Endothelial cell of umbilical vein (primary cell): Measurements from ENCODE around the gene SBK3. TPM values are rescaled to one million over a fixed set of nuclear protein-coding genes. Genes with fewer than 3 reads are reported as not detected.

Source experiments
- BruUV-seq: library from RNA; stranded (reverse); fragments of 400-500 nt; replicated peaks from 2 replicates; lab custom pipeline; 2021; lab: Mats Ljungman, UMichigan
- CTCF ChIA-PET: fragments of 300-600, 350-600 bp; sonication (Branson Sonifier 250); formaldehyde crosslinking; loops from one replicate; lab custom pipeline; 2021; ENCODE audit warnings: antibody characterized with exemption, inconsistent platforms; lab: Charles Lee
- POLR2A ChIA-PET: fragments of 300-600, 350-600 bp; sonication (Branson Sonifier 250); formaldehyde crosslinking; loops from one replicate; lab custom pipeline; 2021; ENCODE audit warnings: antibody characterized with exemption, inconsistent platforms; lab: Charles Lee
- DNase-seq: peaks from one replicate; pipeline ENCODE4 v3.0.0-alpha.2; 2011; ENCODE audit warnings: low read depth, low spot score
- FAIRE-seq: peaks from 2 replicates; lab custom pipeline; 2011; peaks lifted over from hg19 to GRCh38; lab: Jason Lieb, UNC
- H2AFZ ChIP-seq: 2 replicates; pipeline ENCODE4 v1.6.0; 2012; ENCODE audit warnings: low read depth, low read length, control low read depth, inconsistent platforms
- H3K27ac ChIP-seq: 2 replicates; pipeline ENCODE4 v1.5.1; 2011; ENCODE audit warnings: low read depth, mild to moderate bottlenecking, control low read depth, low read length, moderate library complexity; ENCODE audit not compliant: insufficient read depth
- H3K27me3 ChIP-seq, 2 experiments: 2 replicates each; pipeline versions ENCODE4 v1.6.0 to v1.6.1; 2011; ENCODE audit warnings: low read length in 2 of 2, mixed read lengths in 1 of 2; ENCODE audit not compliant: control insufficient read depth in 2 of 2, insufficient read depth in 2 of 2
- H3K36me3 ChIP-seq, 2 experiments: 2 replicates in 1 of 2; 3 replicates in 1 of 2; pipeline ENCODE4 v1.5.1; 2011; ENCODE audit warnings: low read length in 2 of 2, mild to moderate bottlenecking in 1 of 2, moderate library complexity in 1 of 2; ENCODE audit not compliant: control insufficient read depth in 2 of 2, insufficient read depth in 2 of 2; ENCODE audit errors: extremely low read depth in 1 of 2
- H3K4me1 ChIP-seq: 3 replicates; pipeline ENCODE4 v1.5.1; 2011; ENCODE audit warnings: mild to moderate bottlenecking, low read length; ENCODE audit not compliant: control insufficient read depth, insufficient read depth; ENCODE audit errors: extremely low read depth
- H3K4me2 ChIP-seq: 2 replicates; pipeline ENCODE4 v1.6.1; 2011; ENCODE audit warnings: low read length, control low read depth, mixed read lengths; ENCODE audit not compliant: insufficient read depth
- H3K4me3 ChIP-seq, 3 experiments: fragments of 200-600 bp in 1 of 3; sonication (generic), shearing (Covaris generic) in 1 of 3; replicated peaks in 1 of 3; 2 replicates each; pipeline ENCODE4 v1.5.1; 2011 to 2016; ENCODE audit warnings: control low read depth in 3 of 3, low read length in 3 of 3, mild to moderate bottlenecking in 2 of 3, inconsistent platforms in 1 of 3, low read depth in 1 of 3, moderate library complexity in 1 of 3; ENCODE audit not compliant: insufficient read depth in 1 of 3
- H3K79me2 ChIP-seq: 2 replicates; pipeline ENCODE4 v1.6.0; 2012; ENCODE audit warnings: low read length, inconsistent platforms; ENCODE audit not compliant: control insufficient read depth, insufficient read depth
- H3K9ac ChIP-seq: replicated peaks from 2 replicates; pipeline ENCODE3; 2011; ENCODE audit warnings: low read length, control low read depth; ENCODE audit not compliant: insufficient read depth; ENCODE audit errors: extremely low read depth
- H3K9me1 ChIP-seq: replicated peaks from 3 replicates; pipeline ENCODE4 v1.6.0; 2011; ENCODE audit warnings: mild to moderate bottlenecking, low read length; ENCODE audit not compliant: control insufficient read depth, insufficient read depth; ENCODE audit errors: extremely low read depth
- H3K9me3 ChIP-seq: replicated peaks from 2 replicates; pipeline ENCODE4 v1.5.1; 2012; ENCODE audit warnings: low read length, inconsistent platforms; ENCODE audit not compliant: control insufficient read depth, insufficient read depth
- H4K20me1 ChIP-seq: replicated peaks from 2 replicates; pipeline ENCODE3; 2011; ENCODE audit warnings: mild to moderate bottlenecking, low read length; ENCODE audit not compliant: control insufficient read depth, insufficient read depth; ENCODE audit errors: extremely low read depth
- CTCF ChIP-seq, 2 donors: IDR thresholded peaks; 1 replicate in 1 of 2; 2 replicates in 1 of 2; pipeline ENCODE4 v1.5.1; 2011; ENCODE audit warnings: low read length in 2 of 2, mild to moderate bottlenecking in 2 of 2, moderate library complexity in 2 of 2, control low read depth in 1 of 2, inconsistent platforms in 1 of 2, low read depth in 1 of 2; ENCODE audit not compliant: insufficient read depth in 1 of 2; ENCODE audit errors: extremely low read depth in 1 of 2
- EZH2 ChIP-seq: IDR thresholded peaks from 2 replicates; pipeline ENCODE4 v1.6.1; 2012; ENCODE audit warnings: borderline replicate concordance, low read depth, mild to moderate bottlenecking, moderate library complexity, low read length, inconsistent platforms; ENCODE audit not compliant: severe bottlenecking
- FOS ChIP-seq: IDR thresholded peaks from 2 replicates; pipeline ENCODE4 v1.6.1; 2011; ENCODE audit warnings: mild to moderate bottlenecking, low read length, moderate library complexity, borderline replicate concordance; ENCODE audit not compliant: insufficient read depth
- GATA2 ChIP-seq: IDR thresholded peaks from 2 replicates; pipeline ENCODE4 v1.7.0; 2011; ENCODE audit warnings: low read depth, mild to moderate bottlenecking, moderate library complexity, mixed read lengths, low read length; ENCODE audit not compliant: insufficient read length, insufficient read depth
- JUN ChIP-seq: IDR thresholded peaks from 2 replicates; pipeline ENCODE4 v1.6.1; 2011; ENCODE audit warnings: borderline replicate concordance, low read depth; ENCODE audit not compliant: insufficient read length, insufficient read depth
- MYC ChIP-seq: IDR thresholded peaks from one replicate; pipeline ENCODE4 v1.6.1; 2011; ENCODE audit warnings: mild to moderate bottlenecking, low read depth, low read length
- POLR2A ChIP-seq: IDR thresholded peaks from 2 replicates; pipeline ENCODE4 v1.6.1; 2012; ENCODE audit warnings: low read depth, mild to moderate bottlenecking, control low read depth, low read length
- POLR2AphosphoS5 ChIP-seq: IDR thresholded peaks from 2 replicates; pipeline ENCODE4 v1.6.1; 2012; ENCODE audit warnings: low read depth, mild to moderate bottlenecking, control low read depth, low read length, moderate library complexity; ENCODE audit not compliant: insufficient read depth
- dilution Hi-C: fragments of 300-500 bp; cut with MboI; formaldehyde crosslinking; loops from one replicate; pipeline ENCODE4 v1.15.0; 2019; ENCODE audit warnings: low sequenced_read_pairs; ENCODE audit not compliant: extremely low pct_ligation_motif_present
- intact Hi-C: fragments of 100-400 bp; cut with micrococcal nuclease; formaldehyde crosslinking; loops from one replicate; pipeline ENCODE4 v1.10.0; 2022
- polyA plus RNA-seq, 4 experiments: library from polyadenylated mRNA; depleted of rRNA in 3 of 4; stranded (reverse) in 3 of 4; unstranded in 1 of 4; fragments of >200 nt; gene quantifications; 2 replicates each; pipeline versions ENCODE4 v1.2.1 to v1.2.3, GENCODE V29; 2011 to 2012; ENCODE audit warnings: missing spikeins in 1 of 4
- total RNA-seq: library from RNA; stranded (reverse); gene quantifications from 2 replicates; pipeline ENCODE4 v1.2.3, GENCODE V29; 2021
- TF ChIP-seq, protein P1 (sequence below): IDR thresholded peaks from 2 replicates; pipeline ENCODE4 v1.6.1; 2011; ENCODE audit not compliant: insufficient read depth, insufficient read length

SBK3 gene
- total and polyA plus RNA-seq, 2 donors (not counting 3 experiments of a cell fraction or from before 2014, with no cell fraction given): 0.18 to 0.62 TPM

- POLR2A ChIA-PET: interaction anchor here (0.5 kb wide), 1 partner anchor 73 kb away, joined by 3 read pairs; no protein-coding TSS in a partner anchor
- H3K9me1 ChIP-seq: no peaks in the 10 kb centered on the region
- H3K27me3 ChIP-seq: peaks cover 0 to 3% of the 10 kb centered on the region in 2 experiments
Measured at GRCh38 chr19:55550321-55550650, 4.9 kb upstream of the SBK3 start.

More at GRCh38 chr19:55550321-55550650, 4.9 kb upstream of the SBK3 start:
- Histone ChIP-seq H4K20me1 (no peaks in the 10 kb centered on the region), H3K9ac (no peak overlapping the region), H3K4me2 (peak overlapping the region; percentile 65), H3K79me2 (no peaks in the 10 kb centered on the region), H3K9me3 (no peaks in the 10 kb centered on the region), H3K4me3 (peak overlapping the region in 1 of 3 experiments; percentile 26), H2AFZ (peak overlapping the region; percentile 65), H3K36me3 (no peaks in the 10 kb centered on the region), H3K27ac (peak overlapping the region; percentile 96), H3K4me1 (peaks cover 33% of the 10 kb centered on the region)
- no TSS peak for BruUV-seq
- CTCF ChIA-PET: interaction anchor here (0.7 to 2.0 kb wide), 5 partner anchors 8 to 82 kb away, joined by 3 to 6 read pairs (median 4); partner anchors contain the start of gene FIZ1
- intact Hi-C loops (no loop called here), dilution Hi-C loops (no loop called here)
- FAIRE-seq (no peak), DNase-seq (no peak)
- TF ChIP-seq CTCF (IDR thresholded peaks at IDR 0.05; ENCODE audit: extremely low read depth in 1 of 2, insufficient read depth in 1 of 2, low read depth in 1 of 2, low read length in 2 of 2): no peak
- TF ChIP-seq, protein P1, sequence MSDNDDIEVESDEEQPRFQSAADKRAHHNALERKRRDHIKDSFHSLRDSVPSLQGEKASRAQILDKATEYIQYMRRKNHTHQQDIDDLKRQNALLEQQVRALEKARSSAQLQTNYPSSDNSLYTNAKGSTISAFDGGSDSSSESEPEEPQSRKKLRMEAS: no peak
- no peak for TF ChIP-seq GATA2
- TF ChIP-seq FOS: no peak
- TF ChIP-seq EZH2: no peak
- no peak for TF ChIP-seq JUN
- no peak for TF ChIP-seq POLR2A
- TF ChIP-seq POLR2AphosphoS5: no peak
- TF ChIP-seq MYC: no peak
